MM.1S (cell line): ENCODE results near the gene ARHGAP26.

Experiments
- EZH2phosphoT487 ChIP-seq: fragments of 300-600 bp; sonication (generic); IDR thresholded peaks from 2 replicates; pipeline ENCODE4 v1.6.1; 2018; ENCODE audit warnings: antibody characterized with exemption, low read length
- TF ChIP-seq, protein P1 (sequence below): fragments of 300-600 bp; sonication (generic); IDR thresholded peaks from 2 replicates; pipeline ENCODE4 v1.5.1; 2016; ENCODE audit warnings: antibody characterized with exemption, low read length, mixed read lengths

DNA sequence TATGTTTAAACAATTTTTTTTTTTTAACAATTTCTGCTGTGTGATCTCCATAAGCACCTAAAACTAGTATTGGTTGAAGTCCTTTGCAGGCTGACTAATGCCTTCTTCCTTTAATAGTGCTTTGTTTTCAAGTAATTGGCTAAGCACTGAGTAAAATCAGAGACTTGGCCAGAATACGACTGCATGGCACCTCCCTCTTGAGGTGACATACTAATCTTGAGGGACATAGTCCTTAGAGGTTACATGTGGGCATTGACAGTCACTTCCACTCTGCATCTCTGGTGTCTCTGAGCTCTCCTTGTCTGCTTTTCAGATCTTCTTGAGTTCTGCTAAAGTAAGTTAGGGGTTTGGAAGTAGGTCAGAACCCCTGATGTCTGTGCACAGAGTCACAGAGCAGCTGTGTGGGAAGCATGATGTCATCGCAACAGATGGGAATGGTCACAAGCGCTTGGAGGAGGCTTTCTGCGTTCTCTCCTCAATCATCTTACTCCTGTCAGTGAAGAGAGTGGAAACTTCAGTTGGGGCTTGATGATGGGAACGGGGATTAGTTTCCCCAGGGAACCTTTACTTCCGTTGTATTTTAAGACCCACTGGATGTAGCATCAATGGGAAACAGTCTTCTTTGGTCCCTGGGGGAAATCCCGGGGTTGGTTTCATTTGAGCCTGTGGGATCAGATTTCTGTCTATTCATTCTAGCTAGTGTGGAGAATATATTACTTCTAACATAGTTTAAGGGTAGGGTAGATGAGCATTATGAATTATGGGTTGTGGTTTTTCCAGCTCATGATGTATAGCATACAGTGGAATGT is 136.9 kb downstream of the ARHGAP26 start:
- TF ChIP-seq, protein P1, sequence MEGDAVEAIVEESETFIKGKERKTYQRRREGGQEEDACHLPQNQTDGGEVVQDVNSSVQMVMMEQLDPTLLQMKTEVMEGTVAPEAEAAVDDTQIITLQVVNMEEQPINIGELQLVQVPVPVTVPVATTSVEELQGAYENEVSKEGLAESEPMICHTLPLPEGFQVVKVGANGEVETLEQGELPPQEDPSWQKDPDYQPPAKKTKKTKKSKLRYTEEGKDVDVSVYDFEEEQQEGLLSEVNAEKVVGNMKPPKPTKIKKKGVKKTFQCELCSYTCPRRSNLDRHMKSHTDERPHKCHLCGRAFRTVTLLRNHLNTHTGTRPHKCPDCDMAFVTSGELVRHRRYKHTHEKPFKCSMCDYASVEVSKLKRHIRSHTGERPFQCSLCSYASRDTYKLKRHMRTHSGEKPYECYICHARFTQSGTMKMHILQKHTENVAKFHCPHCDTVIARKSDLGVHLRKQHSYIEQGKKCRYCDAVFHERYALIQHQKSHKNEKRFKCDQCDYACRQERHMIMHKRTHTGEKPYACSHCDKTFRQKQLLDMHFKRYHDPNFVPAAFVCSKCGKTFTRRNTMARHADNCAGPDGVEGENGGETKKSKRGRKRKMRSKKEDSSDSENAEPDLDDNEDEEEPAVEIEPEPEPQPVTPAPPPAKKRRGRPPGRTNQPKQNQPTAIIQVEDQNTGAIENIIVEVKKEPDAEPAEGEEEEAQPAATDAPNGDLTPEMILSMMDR, result no peak
- no peak for TF ChIP-seq EZH2phosphoT487
